Activated CD4-positive, alpha-beta memory T cell treated with anti-CD3 and anti-CD28 coated beads for 36 hours (primary cell): ENCODE results near the gene NEGR1. TPM values are rescaled to one million over a fixed set of nuclear protein-coding genes. Genes with fewer than 3 reads are reported as not detected.

Source experiments
- CTCF ChIA-PET: fragments of 350-600 bp; sonication (Branson Sonifier 250); formaldehyde crosslinking; loops from one replicate; lab custom pipeline; 2021; ENCODE audit warnings: antibody characterized with exemption, inconsistent platforms; lab: Charles Lee
- POLR2A ChIA-PET: fragments of 350-600 bp; sonication (Branson Sonifier 250); formaldehyde crosslinking; loops from one replicate; lab custom pipeline; 2021; ENCODE audit warnings: antibody characterized with exemption; lab: Charles Lee
- DNase-seq: peaks from one replicate; pipeline ENCODE4 v3.0.0-alpha.2; 2020
- H3K27ac Mint-ChIP-seq: one replicate; pipeline ENCODE4 v1.8.0; 2021; ENCODE audit warnings: mixed read lengths
- H3K27me3 Mint-ChIP-seq: one replicate; pipeline ENCODE4 v1.8.0; 2021; ENCODE audit warnings: mixed read lengths
- H3K36me3 Mint-ChIP-seq: one replicate; pipeline ENCODE4 v1.8.0; 2021; ENCODE audit warnings: mixed read lengths
- H3K4me1 Mint-ChIP-seq: one replicate; pipeline ENCODE4 v1.8.0; 2021; ENCODE audit warnings: low read depth, mixed read lengths
- H3K4me3 Mint-ChIP-seq: one replicate; pipeline ENCODE4 v1.8.0; 2021; ENCODE audit warnings: mild to moderate bottlenecking, mixed read lengths
- H3K9me3 Mint-ChIP-seq: one replicate; pipeline ENCODE4 v1.8.0; 2021; ENCODE audit warnings: mixed read lengths
- intact Hi-C: fragments of 100-400 bp; cut with micrococcal nuclease; formaldehyde crosslinking; loops from one replicate; pipeline ENCODE4 v1.15.1; 2023
- total RNA-seq, 2 experiments: library from RNA; stranded (reverse); gene quantifications; one replicate each; pipeline ENCODE4 v1.2.3, GENCODE V29; 2021

The NEGR1 gene
- total RNA-seq, 2 experiments from 2014 or later = not detected

- H3K4me3 Mint-ChIP-seq = no peak overlapping the region
- ChIA-PET POLR2A (no interaction called here), CTCF (no interaction called here)
- DNase-seq = no peak
- no peaks in the 10 kb centered on the region for H3K36me3 Mint-ChIP-seq
- H3K4me1 Mint-ChIP-seq = no peaks in the 10 kb centered on the region
- intact Hi-C loops = no loop called here
- no peak overlapping the region for H3K27ac Mint-ChIP-seq
- no peaks in the 10 kb centered on the region for H3K9me3 Mint-ChIP-seq
- no peaks in the 10 kb centered on the region for H3K27me3 Mint-ChIP-seq
Observed at GRCh38 chr1:72227667-72228066, 54.7 kb downstream of the NEGR1 start.

- DNase-seq = no peak
- ChIA-PET CTCF (no interaction called here), POLR2A (no interaction called here)
- no peaks in the 10 kb centered on the region for H3K27me3 Mint-ChIP-seq
- intact Hi-C loops = no loop called here
- no peak overlapping the region for H3K27ac Mint-ChIP-seq
- H3K36me3 Mint-ChIP-seq = no peaks in the 10 kb centered on the region
- H3K4me1 Mint-ChIP-seq = no peaks in the 10 kb centered on the region
- no peak overlapping the region for H3K4me3 Mint-ChIP-seq
- H3K9me3 Mint-ChIP-seq = no peaks in the 10 kb centered on the region
Observed at GRCh38 chr1:72224506-72224905, 57.8 kb downstream of the NEGR1 start.

- no peaks in the 10 kb centered on the region for H3K27me3 Mint-ChIP-seq
- intact Hi-C loops = no loop called here
- no peak overlapping the region for H3K27ac Mint-ChIP-seq
- no peak overlapping the region for H3K4me3 Mint-ChIP-seq
- no peaks in the 10 kb centered on the region for H3K4me1 Mint-ChIP-seq
- DNase-seq = no peak
- no peaks in the 10 kb centered on the region for H3K36me3 Mint-ChIP-seq
- H3K9me3 Mint-ChIP-seq = no peaks in the 10 kb centered on the region
- POLR2A ChIA-PET = no interaction called here
- CTCF ChIA-PET = no interaction called here
Observed at GRCh38 chr1:72221811-72222210, 60.5 kb downstream of the NEGR1 start.

DNA sequence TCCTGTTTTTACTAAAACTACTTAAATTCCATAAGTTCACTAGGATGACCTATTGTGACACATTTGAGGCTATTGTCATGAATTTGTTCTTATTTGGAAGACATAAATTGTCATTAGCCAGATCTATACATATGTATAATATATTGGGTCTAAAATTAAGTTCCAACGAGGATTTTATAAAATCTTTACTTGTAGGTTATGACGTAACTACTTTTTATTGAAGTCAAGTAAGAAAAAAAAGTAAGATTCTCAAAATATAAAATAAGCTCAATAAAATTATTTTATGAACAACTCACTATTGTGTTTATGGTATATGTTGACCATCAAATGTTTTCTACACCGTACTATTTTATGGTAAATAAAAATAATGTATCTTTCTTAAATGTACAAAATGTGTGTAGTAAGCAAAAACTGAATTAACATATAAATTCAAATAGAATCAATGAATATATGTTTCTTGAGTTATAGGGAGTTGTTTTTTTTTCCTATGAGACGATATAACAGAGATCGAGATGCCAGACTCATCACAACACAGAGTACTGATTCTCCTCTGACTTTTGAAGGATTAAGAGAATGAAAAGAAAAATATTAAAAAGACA, 64.1 kb downstream of the NEGR1 start:
- DNase-seq = no peak
- ChIA-PET CTCF (no interaction called here), POLR2A (no interaction called here)
- H3K9me3 Mint-ChIP-seq = no peaks in the 10 kb centered on the region
- no peak overlapping the region for H3K4me3 Mint-ChIP-seq
- no peak overlapping the region for H3K27ac Mint-ChIP-seq
- H3K4me1 Mint-ChIP-seq = no peaks in the 10 kb centered on the region
- H3K36me3 Mint-ChIP-seq = no peaks in the 10 kb centered on the region
- no peaks in the 10 kb centered on the region for H3K27me3 Mint-ChIP-seq
- intact Hi-C loops = no loop called here

DNA sequence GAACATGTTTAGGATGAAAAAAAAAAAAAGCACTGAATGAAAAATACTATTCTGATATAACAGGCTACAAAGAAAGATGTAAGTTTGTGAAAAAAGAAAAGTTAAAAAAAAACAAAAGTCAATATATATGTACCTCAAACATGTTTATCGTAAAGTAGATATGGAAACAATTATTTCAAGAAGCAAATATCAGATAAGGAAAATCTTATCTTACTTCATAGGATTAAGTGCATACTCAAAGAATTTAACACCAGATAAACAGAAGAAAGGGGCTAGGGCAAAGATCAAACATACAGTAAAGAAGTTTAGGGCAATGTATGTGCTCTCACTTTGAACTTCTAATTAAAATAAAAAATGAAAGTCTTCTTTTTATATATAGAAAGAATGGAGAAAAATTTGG, 75.3 kb downstream of the NEGR1 start:
- Mint-ChIP-seq H3K27me3 (no peaks in the 10 kb centered on the region), H3K36me3 (no peaks in the 10 kb centered on the region), H3K4me3 (no peak overlapping the region), H3K9me3 (no peaks in the 10 kb centered on the region), H3K27ac (no peak overlapping the region), H3K4me1 (no peaks in the 10 kb centered on the region)
- ChIA-PET POLR2A (no interaction called here), CTCF (no interaction called here)
- intact Hi-C loops = no loop called here
- no peak for DNase-seq

DNA sequence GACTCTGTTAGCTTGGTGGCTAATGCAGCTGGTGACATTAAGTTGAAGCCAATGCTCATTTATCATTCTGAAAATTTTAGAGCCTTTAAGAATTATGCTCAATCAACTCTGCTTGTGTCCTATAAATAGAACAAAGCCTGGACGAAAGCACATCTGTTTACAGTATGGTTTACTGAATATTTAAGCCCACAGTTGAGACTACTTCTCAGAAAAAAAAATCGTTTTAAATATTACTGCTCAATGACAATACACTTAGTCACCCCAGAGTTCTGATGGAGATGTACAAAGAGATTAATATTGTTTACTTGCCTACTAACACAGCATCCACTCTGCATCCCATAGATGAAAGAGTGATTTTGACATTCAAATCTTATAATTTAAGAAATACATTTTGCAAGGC, 79.6 kb downstream of the NEGR1 start:
- intact Hi-C loops = no loop called here
- no peaks in the 10 kb centered on the region for H3K36me3 Mint-ChIP-seq
- H3K27me3 Mint-ChIP-seq = no peaks in the 10 kb centered on the region
- no peak overlapping the region for H3K4me3 Mint-ChIP-seq
- no peaks in the 10 kb centered on the region for H3K4me1 Mint-ChIP-seq
- ChIA-PET POLR2A (no interaction called here), CTCF (no interaction called here)
- H3K27ac Mint-ChIP-seq = no peak overlapping the region
- peaks cover 7% of the 10 kb centered on the region for H3K9me3 Mint-ChIP-seq
- no peak for DNase-seq

DNA sequence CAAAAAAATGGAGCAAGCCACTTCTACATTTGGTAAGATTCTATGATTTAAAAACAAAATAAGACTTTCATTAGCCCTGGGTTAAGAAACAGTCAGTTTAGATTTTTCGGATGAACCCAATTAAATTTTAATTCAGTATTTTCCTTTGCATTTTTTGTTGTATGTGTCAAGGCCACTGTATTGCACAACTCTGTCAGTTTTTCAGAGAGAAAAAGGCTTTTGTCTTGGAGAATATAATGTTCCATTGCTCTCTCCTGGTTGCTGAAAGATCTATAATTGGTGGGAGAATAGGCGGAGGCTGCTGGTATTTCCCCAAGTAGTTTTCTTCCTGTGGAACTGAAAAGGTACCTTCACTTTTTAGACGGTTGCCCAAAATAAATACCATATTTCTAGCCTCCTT, 84.6 kb downstream of the NEGR1 start:
- DNase-seq = no peak
- Mint-ChIP-seq H3K27ac (no peak overlapping the region), H3K36me3 (no peaks in the 10 kb centered on the region), H3K4me1 (no peaks in the 10 kb centered on the region), H3K9me3 (peaks cover 7% of the 10 kb centered on the region), H3K4me3 (no peak overlapping the region), H3K27me3 (no peaks in the 10 kb centered on the region)
- CTCF ChIA-PET = no interaction called here
- intact Hi-C loops = no loop called here
- POLR2A ChIA-PET = no interaction called here

- no peak for DNase-seq
- POLR2A ChIA-PET = no interaction called here
- no peaks in the 10 kb centered on the region for H3K27me3 Mint-ChIP-seq
- no peak overlapping the region for H3K27ac Mint-ChIP-seq
- no peaks in the 10 kb centered on the region for H3K36me3 Mint-ChIP-seq
- H3K4me1 Mint-ChIP-seq = no peaks in the 10 kb centered on the region
- intact Hi-C loops = no loop called here
- CTCF ChIA-PET = no interaction called here
- no peaks in the 10 kb centered on the region for H3K9me3 Mint-ChIP-seq
- H3K4me3 Mint-ChIP-seq = no peak overlapping the region
Observed at GRCh38 chr1:72186733-72187307, 95.5 kb downstream of the NEGR1 start.

DNA sequence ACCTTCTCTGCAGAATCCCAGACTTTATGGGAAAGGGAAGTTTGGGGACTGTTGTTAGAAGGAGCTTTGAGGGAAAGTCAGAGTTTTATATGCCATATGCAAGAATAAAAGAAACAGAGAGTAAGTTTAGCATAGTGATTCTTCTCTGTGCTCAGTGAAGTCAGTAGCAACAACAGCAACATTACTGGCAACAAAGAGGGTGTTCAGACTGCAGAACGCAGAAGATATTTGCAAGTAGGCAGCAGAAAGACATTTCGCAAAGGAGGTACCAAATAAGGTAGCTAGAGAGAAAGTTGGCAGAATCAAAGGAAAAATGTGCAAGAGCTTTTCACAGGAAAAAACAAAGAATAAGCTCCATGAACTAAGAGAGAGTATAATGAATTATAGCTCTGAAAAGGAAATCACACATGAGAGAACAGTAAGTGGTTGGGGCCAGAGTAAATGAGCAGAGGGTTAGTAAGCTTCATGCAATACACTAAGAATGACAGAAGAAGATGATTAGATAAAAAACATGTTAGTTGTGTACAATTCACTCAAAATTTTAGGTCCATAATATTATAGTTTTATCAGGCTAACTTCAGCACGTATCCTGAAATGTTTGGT, 98.1 kb downstream of the NEGR1 start:
- POLR2A ChIA-PET = no interaction called here
- intact Hi-C loops = no loop called here
- no peaks in the 10 kb centered on the region for H3K36me3 Mint-ChIP-seq
- H3K27ac Mint-ChIP-seq = no peak overlapping the region
- CTCF ChIA-PET = no interaction called here
- H3K4me3 Mint-ChIP-seq = no peak overlapping the region
- no peaks in the 10 kb centered on the region for H3K27me3 Mint-ChIP-seq
- H3K9me3 Mint-ChIP-seq = no peaks in the 10 kb centered on the region
- H3K4me1 Mint-ChIP-seq = no peaks in the 10 kb centered on the region
- DNase-seq = no peak

DNA sequence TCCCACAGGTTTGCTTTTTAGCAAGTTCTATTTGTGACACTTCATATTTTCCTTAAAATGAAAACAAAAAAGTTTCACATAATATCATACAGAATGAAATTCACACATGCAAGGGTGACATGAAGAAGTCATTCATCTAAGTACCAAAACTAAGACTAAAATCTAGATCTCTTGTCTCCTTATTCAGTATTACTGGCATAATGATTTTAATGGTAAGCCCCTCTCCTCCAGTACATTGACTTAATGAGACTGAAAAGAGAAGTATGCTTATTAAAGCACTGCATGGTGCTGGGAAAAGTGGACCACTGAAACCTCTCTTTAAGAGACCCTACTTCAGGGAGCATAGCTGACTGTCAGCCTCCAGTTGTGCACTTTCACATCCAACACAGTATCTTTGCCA, 99.5 kb downstream of the NEGR1 start:
- Mint-ChIP-seq H3K27me3 (no peaks in the 10 kb centered on the region), H3K4me3 (no peak overlapping the region), H3K36me3 (no peaks in the 10 kb centered on the region), H3K4me1 (no peaks in the 10 kb centered on the region), H3K27ac (no peak overlapping the region), H3K9me3 (no peaks in the 10 kb centered on the region)
- intact Hi-C loops = no loop called here
- CTCF ChIA-PET = no interaction called here
- DNase-seq = no peak
- POLR2A ChIA-PET = no interaction called here

DNA sequence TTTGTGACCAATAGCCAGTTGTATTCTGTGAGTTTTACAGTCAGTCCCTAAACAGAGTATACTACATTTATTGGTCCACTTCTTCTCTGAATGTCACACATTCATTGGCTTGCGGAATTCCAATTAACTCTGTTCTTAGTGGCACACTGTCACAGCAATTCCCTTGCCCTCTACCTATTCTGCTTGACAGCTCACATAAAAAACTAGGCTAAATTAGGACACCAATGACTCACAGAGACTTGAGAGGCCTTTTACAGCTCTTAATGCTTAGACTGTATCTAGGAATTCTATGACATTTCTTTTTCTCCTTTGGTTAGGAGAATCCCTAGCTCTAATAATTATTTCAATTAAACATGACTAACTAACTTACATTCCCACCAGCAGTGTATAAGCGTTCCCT, 104.1 kb downstream of the NEGR1 start:
- Mint-ChIP-seq H3K9me3 (peaks cover 2% of the 10 kb centered on the region), H3K4me3 (no peak overlapping the region)
- CTCF ChIA-PET = no interaction called here

GRCh38 chr1:72177711-72178110, 104.6 kb downstream of the NEGR1 start:
- intact Hi-C loops = no loop called here
- no peak overlapping the region for H3K27ac Mint-ChIP-seq
- no peaks in the 10 kb centered on the region for H3K4me1 Mint-ChIP-seq
- DNase-seq = no peak
- POLR2A ChIA-PET = no interaction called here
- H3K9me3 Mint-ChIP-seq = peaks cover 3% of the 10 kb centered on the region
- H3K36me3 Mint-ChIP-seq = no peaks in the 10 kb centered on the region
- no peaks in the 10 kb centered on the region for H3K27me3 Mint-ChIP-seq
- CTCF ChIA-PET = no interaction called here
- H3K4me3 Mint-ChIP-seq = no peak overlapping the region

More for the DNA sequence above, 104.1 kb downstream of the NEGR1 start:
- intact Hi-C loops = no loop called here
- H3K27me3 Mint-ChIP-seq = no peaks in the 10 kb centered on the region
- DNase-seq = no peak
- no peaks in the 10 kb centered on the region for H3K4me1 Mint-ChIP-seq
- H3K27ac Mint-ChIP-seq = no peak overlapping the region
- no peaks in the 10 kb centered on the region for H3K36me3 Mint-ChIP-seq
- POLR2A ChIA-PET = no interaction called here

DNA sequence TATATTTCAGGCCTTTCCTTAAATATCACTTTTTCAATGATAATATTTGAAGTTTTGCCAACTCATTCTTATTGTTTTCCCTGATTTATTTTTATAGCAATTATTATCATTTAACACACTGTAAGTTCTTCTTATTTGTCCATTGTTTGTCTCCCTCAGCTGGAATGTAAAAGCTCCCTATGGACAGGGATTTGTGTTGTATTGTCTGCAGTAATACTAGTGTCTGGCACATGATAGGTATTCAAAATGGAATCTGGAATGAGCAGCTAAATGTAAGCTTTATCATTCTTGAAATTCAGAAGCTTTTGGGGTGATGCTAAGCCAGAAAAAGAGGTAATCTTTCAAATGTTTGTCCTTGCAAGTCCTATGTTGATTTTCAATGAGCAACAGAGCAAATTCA, 112.1 kb downstream of the NEGR1 start:
- POLR2A ChIA-PET = no interaction called here
- intact Hi-C loops = no loop called here
- peaks cover 7% of the 10 kb centered on the region for H3K9me3 Mint-ChIP-seq
- CTCF ChIA-PET = no interaction called here
- no peaks in the 10 kb centered on the region for H3K27me3 Mint-ChIP-seq
- no peak overlapping the region for H3K27ac Mint-ChIP-seq
- DNase-seq = no peak
- no peaks in the 10 kb centered on the region for H3K4me1 Mint-ChIP-seq
- no peaks in the 10 kb centered on the region for H3K36me3 Mint-ChIP-seq
- no peak overlapping the region for H3K4me3 Mint-ChIP-seq
